ENCODE results near the gene TSPAN18.

Gene TSPAN18

DNA sequence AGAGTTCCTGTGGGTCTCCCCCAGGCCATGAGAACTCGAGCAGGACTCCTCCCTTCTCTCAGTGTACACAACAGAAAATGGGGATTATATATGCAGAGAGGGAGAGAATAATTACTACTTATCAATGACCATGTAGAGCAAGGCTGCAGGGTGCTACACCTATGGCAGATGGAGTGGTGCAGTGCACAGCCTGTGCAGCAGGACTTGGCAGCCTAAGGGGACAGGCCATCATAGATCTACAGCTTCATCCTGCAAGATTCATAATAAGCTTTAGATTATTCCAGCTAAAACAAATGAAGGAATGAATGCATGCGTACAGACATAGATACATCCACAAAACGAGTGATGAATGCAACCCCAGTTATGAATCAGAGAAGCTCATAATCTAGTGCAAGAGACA lies 232.3 kb downstream of the TSPAN18 start:
- FAIRE-seq: no peak
- no peak for TF ChIP-seq POLR2AphosphoS5 (IDR thresholded peaks at IDR 0.05; ENCODE audit: low read depth, low read length)
- no peak for TF ChIP-seq POLR2A (IDR thresholded peaks at IDR 0.05; ENCODE audit: low read depth, low read length)
- no peak for TF ChIP-seq TAF1 (IDR thresholded peaks at IDR 0.05; ENCODE audit: borderline replicate concordance, low read depth, low read length)
- no peak for DNase-seq (ENCODE audit: insufficient read length)

- FAIRE-seq (no peak), DNase-seq (ENCODE audit: insufficient read length) (no peak)
- TF ChIP-seq POLR2AphosphoS5 (IDR thresholded peaks at IDR 0.05; ENCODE audit: low read depth, low read length) (no peak), TAF1 (IDR thresholded peaks at IDR 0.05; ENCODE audit: borderline replicate concordance, low read depth, low read length) (no peak), POLR2A (IDR thresholded peaks at IDR 0.05; ENCODE audit: low read depth, low read length) (no peak)
Observed at GRCh38 chr11:44960200-44960845, 233.6 kb downstream of the TSPAN18 start.

DNA sequence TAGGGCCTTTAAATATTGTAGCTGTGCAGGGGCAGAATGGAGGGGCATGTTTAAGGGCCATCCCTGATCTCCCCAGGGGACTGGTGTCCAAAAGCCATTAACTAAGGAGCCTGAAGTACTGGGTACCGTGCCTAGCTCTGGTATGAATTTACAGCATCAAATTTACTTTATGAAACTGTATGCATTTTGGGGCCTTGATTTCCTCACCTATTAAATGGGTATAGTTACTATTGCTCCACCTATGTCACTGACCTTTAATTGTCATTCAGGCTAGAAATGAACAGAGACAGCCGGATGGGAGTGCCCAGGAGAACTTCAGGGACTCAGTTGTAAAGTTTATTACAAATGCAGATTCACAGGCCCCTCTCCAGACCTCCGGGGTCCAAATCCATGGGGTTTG lies 235.7 kb downstream of the TSPAN18 start:
- no peak for FAIRE-seq
- TF ChIP-seq POLR2AphosphoS5 (IDR thresholded peaks at IDR 0.05; ENCODE audit: low read depth, low read length) (no peak), POLR2A (IDR thresholded peaks at IDR 0.05; ENCODE audit: low read depth, low read length) (no peak), TAF1 (IDR thresholded peaks at IDR 0.05; ENCODE audit: borderline replicate concordance, low read depth, low read length) (no peak)

GRCh38 chr11:44963136-44963535 lies 236.4 kb downstream of the TSPAN18 start:
- DNase-seq (ENCODE audit: insufficient read length) (no peak), FAIRE-seq (no peak)
- TF ChIP-seq TAF1 (IDR thresholded peaks at IDR 0.05; ENCODE audit: borderline replicate concordance, low read depth, low read length): no peak
- TF ChIP-seq POLR2A (IDR thresholded peaks at IDR 0.05; ENCODE audit: low read depth, low read length): no peak
- no peak for TF ChIP-seq POLR2AphosphoS5 (IDR thresholded peaks at IDR 0.05; ENCODE audit: low read depth, low read length)

More for the DNA sequence above, 235.7 kb downstream of the TSPAN18 start:
- DNase-seq (ENCODE audit: insufficient read length): no peak

DNA sequence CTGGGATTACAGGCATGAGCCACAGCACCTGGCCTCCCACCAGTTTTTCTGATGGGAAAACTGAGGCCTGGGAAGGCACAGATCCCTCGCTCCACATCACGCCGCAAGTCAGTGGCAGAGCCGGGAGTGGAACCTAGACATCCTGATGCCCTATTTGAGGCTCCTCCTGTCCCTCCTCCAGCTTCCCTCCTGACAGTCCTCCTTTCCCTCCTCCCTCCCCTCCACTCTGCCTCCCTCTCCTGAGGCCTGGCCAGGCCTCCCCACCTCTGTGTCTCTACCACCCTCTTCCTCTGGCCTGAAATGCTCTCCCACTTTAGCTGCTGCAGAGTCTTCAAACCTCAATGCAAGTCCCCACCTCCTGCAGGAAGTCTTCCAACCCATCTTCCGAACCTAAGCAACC lies 237.2 kb downstream of the TSPAN18 start:
- FAIRE-seq (no peak), DNase-seq (ENCODE audit: insufficient read length) (no peak)
- TF ChIP-seq TAF1 (IDR thresholded peaks at IDR 0.05; ENCODE audit: borderline replicate concordance, low read depth, low read length) (no peak), POLR2AphosphoS5 (IDR thresholded peaks at IDR 0.05; ENCODE audit: low read depth, low read length) (no peak), POLR2A (IDR thresholded peaks at IDR 0.05; ENCODE audit: low read depth, low read length) (no peak)

DNA sequence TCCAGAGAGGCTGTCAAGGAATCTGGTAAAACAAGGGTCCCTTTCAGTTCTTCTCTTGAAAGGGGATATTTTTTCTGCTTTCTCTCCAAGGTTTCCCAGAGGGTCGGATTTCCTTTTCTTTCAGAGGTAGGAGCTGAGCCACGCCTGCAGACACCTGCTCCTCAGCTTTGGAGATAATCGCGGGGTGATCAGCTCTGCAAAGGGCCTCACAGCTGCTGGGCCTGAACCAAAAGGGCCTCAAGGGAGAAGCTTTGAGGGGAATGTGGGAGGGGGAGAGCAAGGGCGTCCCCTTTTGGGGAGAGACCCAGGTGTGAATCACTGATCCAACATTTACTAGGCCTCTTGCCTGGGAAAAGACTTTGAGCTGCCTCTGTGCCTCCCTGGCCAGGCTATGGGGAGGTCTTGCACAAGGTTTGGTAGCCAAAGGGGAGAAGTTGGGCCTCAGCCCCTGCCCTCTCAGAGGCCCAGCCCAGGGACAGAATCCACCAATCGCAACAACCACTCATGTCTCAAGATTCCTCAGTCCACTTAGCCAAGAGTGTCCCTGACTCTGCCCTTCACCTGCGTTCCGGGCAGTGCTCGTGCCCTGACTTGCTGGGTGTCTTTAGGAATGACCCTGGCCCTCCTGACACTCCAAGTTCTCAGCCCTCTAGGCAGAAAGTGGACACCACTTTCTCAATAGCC lies 237.9 kb downstream of the TSPAN18 start:
- TF ChIP-seq POLR2AphosphoS5 (IDR thresholded peaks at IDR 0.05; ENCODE audit: low read depth, low read length): no peak
- TF ChIP-seq TAF1 (IDR thresholded peaks at IDR 0.05; ENCODE audit: borderline replicate concordance, low read depth, low read length): no peak
- no peak for TF ChIP-seq POLR2A (IDR thresholded peaks at IDR 0.05; ENCODE audit: low read depth, low read length)
- FAIRE-seq: no peak
- no peak for DNase-seq (ENCODE audit: insufficient read length)

DNA sequence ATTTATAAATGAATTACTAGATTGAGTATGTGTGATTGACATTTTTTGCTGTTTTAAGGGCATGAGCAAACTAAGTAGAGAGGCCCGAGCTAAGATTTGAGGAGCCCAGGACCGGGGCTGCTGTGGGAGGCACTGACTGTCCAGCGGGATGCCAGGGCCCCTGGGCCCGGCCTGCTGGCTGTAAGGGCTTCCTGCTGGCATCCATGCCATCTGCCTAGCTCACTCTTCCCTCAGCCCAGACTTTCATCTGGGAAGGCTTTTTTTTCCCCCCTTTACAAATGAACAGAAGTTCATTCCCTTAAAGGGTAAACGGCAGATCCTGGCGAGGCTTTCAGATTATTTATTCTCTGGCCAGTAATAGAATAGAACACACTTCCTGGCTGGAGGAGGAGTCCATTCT lies 239.9 kb downstream of the TSPAN18 start:
- TF ChIP-seq TAF1 (IDR thresholded peaks at IDR 0.05; ENCODE audit: borderline replicate concordance, low read depth, low read length): no peak
- TF ChIP-seq POLR2AphosphoS5 (IDR thresholded peaks at IDR 0.05; ENCODE audit: low read depth, low read length): no peak
- no peak for TF ChIP-seq POLR2A (IDR thresholded peaks at IDR 0.05; ENCODE audit: low read depth, low read length)

DNA sequence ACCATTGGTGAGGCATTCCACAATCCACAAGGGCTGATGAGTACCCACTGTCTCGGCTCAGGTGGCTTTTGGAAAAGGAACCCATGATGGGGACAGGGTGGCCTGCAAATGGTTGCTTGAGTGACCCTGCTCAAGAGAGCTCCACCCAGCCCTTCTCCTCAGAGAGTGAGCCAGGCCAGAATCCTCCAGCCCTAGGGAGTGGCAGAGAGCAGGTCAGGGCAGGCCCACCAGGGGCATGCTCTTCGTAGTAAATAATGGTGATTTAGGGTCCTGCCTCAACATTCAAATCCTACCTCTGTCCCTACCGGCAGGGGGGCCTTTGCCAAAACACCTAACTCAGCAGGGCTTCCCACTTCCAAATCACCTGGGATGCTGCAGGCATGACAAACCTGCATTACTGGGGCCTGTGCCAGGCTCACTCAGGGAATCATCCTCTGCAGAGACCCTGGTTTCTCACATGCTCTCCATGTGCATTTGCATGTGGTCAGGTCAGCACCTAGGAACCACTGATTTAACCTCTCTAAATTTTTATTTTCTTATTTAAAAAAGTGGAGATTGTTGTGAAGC lies 241.3 kb downstream of the TSPAN18 start:
- TF ChIP-seq POLR2A (IDR thresholded peaks at IDR 0.05; ENCODE audit: low read depth, low read length) (no peak), TAF1 (IDR thresholded peaks at IDR 0.05; ENCODE audit: borderline replicate concordance, low read depth, low read length) (no peak), POLR2AphosphoS5 (IDR thresholded peaks at IDR 0.05; ENCODE audit: low read depth, low read length) (no peak)
- no peak for DNase-seq (ENCODE audit: insufficient read length)
- FAIRE-seq: no peak

More for the DNA sequence above, 239.9 kb downstream of the TSPAN18 start:
- FAIRE-seq: no peak
- DNase-seq (ENCODE audit: insufficient read length): no peak

DNA sequence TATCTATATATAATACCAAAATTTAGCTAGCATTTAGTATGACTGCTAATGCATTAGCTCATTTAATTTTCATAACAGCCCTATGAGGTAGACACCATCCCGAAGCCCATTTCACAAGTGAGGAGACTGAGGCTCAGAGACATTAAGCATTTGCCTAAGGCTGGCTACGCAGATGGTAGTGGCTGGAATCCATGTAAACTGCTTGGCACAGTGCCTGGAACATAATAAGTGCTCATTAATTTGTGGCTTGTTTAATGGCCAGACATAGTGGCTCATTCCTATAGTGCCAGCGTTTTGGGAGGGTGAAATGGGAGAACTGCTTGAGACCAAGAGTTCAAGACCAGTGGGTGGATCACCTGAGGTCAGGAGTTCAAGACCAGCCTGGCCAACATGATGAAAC lies 241.7 kb downstream of the TSPAN18 start:
- FAIRE-seq (no peak), DNase-seq (ENCODE audit: insufficient read length) (no peak)

DNA sequence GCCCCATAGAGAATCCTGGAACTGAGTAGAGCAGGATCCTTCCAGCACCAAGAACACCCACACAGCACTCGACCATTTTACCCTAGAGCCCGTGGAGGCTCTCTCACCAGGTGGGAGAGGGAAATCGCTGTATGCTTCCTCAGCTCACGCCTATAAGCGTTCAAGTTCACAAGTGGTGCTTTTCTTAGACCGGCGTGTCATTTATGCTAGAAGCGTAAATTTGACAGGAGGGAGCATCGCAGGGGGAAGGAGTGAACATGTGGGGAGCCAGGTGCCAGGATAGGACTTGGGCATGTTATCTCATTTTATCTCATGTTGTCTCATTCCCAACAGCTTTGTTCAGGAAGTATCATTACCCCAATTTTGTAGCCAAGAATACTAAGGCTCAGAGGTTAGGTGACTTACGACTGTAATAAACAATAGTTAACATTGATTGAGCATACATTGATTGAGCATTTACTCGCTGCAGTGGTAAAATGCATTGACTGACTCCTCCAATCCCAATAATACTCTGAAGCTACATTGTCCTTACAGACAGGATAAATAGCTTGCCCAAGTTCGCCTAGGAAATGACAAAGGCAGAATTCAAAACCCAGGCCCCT lies 243.0 kb downstream of the TSPAN18 start:
- FAIRE-seq: no peak
- TF ChIP-seq TAF1 (IDR thresholded peaks at IDR 0.05; ENCODE audit: borderline replicate concordance, low read depth, low read length) (no peak), POLR2A (IDR thresholded peaks at IDR 0.05; ENCODE audit: low read depth, low read length) (no peak), POLR2AphosphoS5 (IDR thresholded peaks at IDR 0.05; ENCODE audit: low read depth, low read length) (no peak)
- DNase-seq (ENCODE audit: insufficient read length): no peak

More for the DNA sequence above, 241.7 kb downstream of the TSPAN18 start:
- TF ChIP-seq TAF1 (IDR thresholded peaks at IDR 0.05; ENCODE audit: borderline replicate concordance, low read depth, low read length) (no peak), POLR2A (IDR thresholded peaks at IDR 0.05; ENCODE audit: low read depth, low read length) (no peak), POLR2AphosphoS5 (IDR thresholded peaks at IDR 0.05; ENCODE audit: low read depth, low read length) (no peak)

DNA sequence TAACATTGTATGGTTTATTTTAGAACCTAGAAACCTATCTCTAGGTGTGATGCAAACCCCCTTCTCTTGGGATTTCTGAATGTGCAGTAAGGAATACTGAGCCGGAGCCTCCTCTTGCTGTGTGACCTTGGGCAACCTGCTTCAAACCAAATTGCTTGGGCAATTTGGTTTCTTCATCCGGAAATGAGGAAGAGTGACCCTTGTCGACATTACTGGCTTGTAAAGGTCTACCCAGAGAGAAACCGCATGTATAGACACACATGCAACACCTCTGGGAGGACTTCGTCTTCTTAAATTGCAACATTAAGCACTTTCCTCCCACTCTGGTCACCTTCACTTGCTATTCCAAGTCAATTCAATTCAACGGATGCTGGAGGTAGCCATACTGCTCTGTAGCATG lies 243.5 kb downstream of the TSPAN18 start:
- FAIRE-seq (no peak), DNase-seq (ENCODE audit: insufficient read length) (no peak)
- TF ChIP-seq POLR2AphosphoS5 (IDR thresholded peaks at IDR 0.05; ENCODE audit: low read depth, low read length) (no peak), POLR2A (IDR thresholded peaks at IDR 0.05; ENCODE audit: low read depth, low read length) (no peak), TAF1 (IDR thresholded peaks at IDR 0.05; ENCODE audit: borderline replicate concordance, low read depth, low read length) (no peak)
